Loucy (cell line): ENCODE results near the gene INTS11.

ENCODE experiments used
- H2AFZ ChIP-seq: fragments of 200-600 bp; sonication (generic); 2 replicates; pipeline ENCODE4 v1.6.0; 2016; ENCODE audit warnings: antibody characterized with exemption, mild to moderate bottlenecking, low read length, moderate library complexity
- H3F3A ChIP-seq: fragments of 200-600 bp; 2 replicates; pipeline ENCODE4 v1.6.0; 2016; ENCODE audit warnings: antibody characterized with exemption, low read depth, mild to moderate bottlenecking
- H3K27me3 ChIP-seq: fragments of 200-600 bp; sonication (generic); 2 replicates; pipeline ENCODE4 v1.6.1; 2014; ENCODE audit warnings: low read length, mild to moderate bottlenecking; ENCODE audit not compliant: insufficient read depth, poor library complexity, severe bottlenecking
- H3K36me3 ChIP-seq: fragments of 200-600 bp; sonication (generic); 2 replicates; pipeline ENCODE4 v1.6.1; 2016; ENCODE audit warnings: low read length; ENCODE audit not compliant: insufficient read depth
- H3K4me1 ChIP-seq: fragments of 200-600 bp; sonication (generic); 2 replicates; pipeline ENCODE4 v1.5.1; 2014; ENCODE audit warnings: low read length, mild to moderate bottlenecking; ENCODE audit not compliant: insufficient read depth, poor library complexity, severe bottlenecking
- H3K4me2 ChIP-seq: fragments of 200-600 bp; sonication (generic); 2 replicates; pipeline ENCODE4 v1.6.0; 2014; ENCODE audit warnings: antibody characterized with exemption, low read length, low read depth, mild to moderate bottlenecking; ENCODE audit not compliant: poor library complexity, severe bottlenecking
- H3K4me3 ChIP-seq: fragments of 200-600 bp; sonication (generic); 2 replicates; pipeline ENCODE4 v1.5.1; 2014; ENCODE audit warnings: low read length, mild to moderate bottlenecking, mixed read lengths; ENCODE audit not compliant: poor library complexity, severe bottlenecking
- H3K79me2 ChIP-seq: fragments of 200-600 bp; sonication (generic); 2 replicates; pipeline ENCODE4 v1.6.1; 2014; ENCODE audit warnings: low read length; ENCODE audit not compliant: insufficient read depth
- H3K9ac ChIP-seq: fragments of 200-600 bp; sonication (generic); 2 replicates; pipeline ENCODE4 v1.6.0; 2014; ENCODE audit warnings: mild to moderate bottlenecking, low read depth, low read length, moderate library complexity; ENCODE audit not compliant: poor library complexity, severe bottlenecking
- H3K9me2 ChIP-seq: fragments of 200-600 bp; sonication (generic); replicated peaks from 2 replicates; pipeline ENCODE4 v1.6.1; 2016; ENCODE audit warnings: low read depth, low read length, mixed read lengths
- H3K9me3 ChIP-seq: fragments of 200-600 bp; sonication (generic); 2 replicates; pipeline ENCODE4 v1.6.1; 2014; ENCODE audit warnings: mild to moderate bottlenecking, antibody characterized with exemption, low read length, low read depth; ENCODE audit not compliant: insufficient read depth
- H4K20me1 ChIP-seq: fragments of 200-600 bp; sonication (generic); 2 replicates; pipeline ENCODE4 v1.6.0; 2014; ENCODE audit warnings: antibody characterized with exemption, low read length, mild to moderate bottlenecking; ENCODE audit not compliant: insufficient read depth, poor library complexity, severe bottlenecking
- CTCF ChIP-seq: fragments of 200-600 bp; sonication (generic); conservative IDR thresholded peaks from 2 replicates; pipeline ENCODE4 v1.5.1; 2014; ENCODE audit warnings: mild to moderate bottlenecking, antibody characterized with exemption, low read length
- EZH2phosphoT487 ChIP-seq: fragments of 200-600 bp; IDR thresholded peaks from 2 replicates; pipeline ENCODE4 v1.6.1; 2018; ENCODE audit warnings: antibody characterized with exemption, mild to moderate bottlenecking, moderate library complexity, borderline replicate concordance

The INTS11 gene

GRCh38 chr1:1333551-1334241, 9.2 kb upstream of the INTS11 start:
- Histone ChIP-seq H3K9ac (no peak overlapping the region), H3K9me2 (no peaks in the 10 kb centered on the region), H3K9me3 (no peaks in the 10 kb centered on the region), H3K4me3 (no peak overlapping the region), H3K79me2 (no peaks in the 10 kb centered on the region), H2AFZ (no peak overlapping the region), H3K4me1 (no peaks in the 10 kb centered on the region), H3F3A (no peaks in the 10 kb centered on the region), H3K36me3 (no peaks in the 10 kb centered on the region), H3K4me2 (no peak overlapping the region), H3K27me3 (no peaks in the 10 kb centered on the region), H4K20me1 (no peaks in the 10 kb centered on the region)
- TF ChIP-seq CTCF (no peak), EZH2phosphoT487 (no peak)

- H3K9ac ChIP-seq = no peak overlapping the region
- H3K9me2 ChIP-seq = no peaks in the 10 kb centered on the region
- no peaks in the 10 kb centered on the region for H3K9me3 ChIP-seq
- no peaks in the 10 kb centered on the region for H3K27me3 ChIP-seq
- H3K4me1 ChIP-seq = no peaks in the 10 kb centered on the region
- H4K20me1 ChIP-seq = no peaks in the 10 kb centered on the region
- H2AFZ ChIP-seq = no peak overlapping the region
- no peak overlapping the region for H3K4me2 ChIP-seq
- no peak overlapping the region for H3K4me3 ChIP-seq
- no peaks in the 10 kb centered on the region for H3K36me3 ChIP-seq
- no peaks in the 10 kb centered on the region for H3F3A ChIP-seq
- no peak for TF ChIP-seq CTCF
- no peak for TF ChIP-seq EZH2phosphoT487
- H3K79me2 ChIP-seq = no peaks in the 10 kb centered on the region
Observed at GRCh38 chr1:1332774-1333480, 8.5 kb upstream of the INTS11 start.

GRCh38 chr1:1332031-1332755, 7.7 kb upstream of the INTS11 start:
- no peaks in the 10 kb centered on the region for H4K20me1 ChIP-seq
- no peak overlapping the region for H3K9ac ChIP-seq
- no peaks in the 10 kb centered on the region for H3K27me3 ChIP-seq
- no peaks in the 10 kb centered on the region for H3K79me2 ChIP-seq
- no peaks in the 10 kb centered on the region for H3F3A ChIP-seq
- no peak overlapping the region for H3K4me3 ChIP-seq
- no peaks in the 10 kb centered on the region for H3K9me3 ChIP-seq
- TF ChIP-seq CTCF (no peak), EZH2phosphoT487 (no peak)
- H3K4me2 ChIP-seq = no peak overlapping the region
- no peaks in the 10 kb centered on the region for H3K4me1 ChIP-seq
- no peak overlapping the region for H2AFZ ChIP-seq
- no peaks in the 10 kb centered on the region for H3K9me2 ChIP-seq
- no peaks in the 10 kb centered on the region for H3K36me3 ChIP-seq
